ENCODE measurements around the gene OVCH1.

Gene OVCH1, protein sequence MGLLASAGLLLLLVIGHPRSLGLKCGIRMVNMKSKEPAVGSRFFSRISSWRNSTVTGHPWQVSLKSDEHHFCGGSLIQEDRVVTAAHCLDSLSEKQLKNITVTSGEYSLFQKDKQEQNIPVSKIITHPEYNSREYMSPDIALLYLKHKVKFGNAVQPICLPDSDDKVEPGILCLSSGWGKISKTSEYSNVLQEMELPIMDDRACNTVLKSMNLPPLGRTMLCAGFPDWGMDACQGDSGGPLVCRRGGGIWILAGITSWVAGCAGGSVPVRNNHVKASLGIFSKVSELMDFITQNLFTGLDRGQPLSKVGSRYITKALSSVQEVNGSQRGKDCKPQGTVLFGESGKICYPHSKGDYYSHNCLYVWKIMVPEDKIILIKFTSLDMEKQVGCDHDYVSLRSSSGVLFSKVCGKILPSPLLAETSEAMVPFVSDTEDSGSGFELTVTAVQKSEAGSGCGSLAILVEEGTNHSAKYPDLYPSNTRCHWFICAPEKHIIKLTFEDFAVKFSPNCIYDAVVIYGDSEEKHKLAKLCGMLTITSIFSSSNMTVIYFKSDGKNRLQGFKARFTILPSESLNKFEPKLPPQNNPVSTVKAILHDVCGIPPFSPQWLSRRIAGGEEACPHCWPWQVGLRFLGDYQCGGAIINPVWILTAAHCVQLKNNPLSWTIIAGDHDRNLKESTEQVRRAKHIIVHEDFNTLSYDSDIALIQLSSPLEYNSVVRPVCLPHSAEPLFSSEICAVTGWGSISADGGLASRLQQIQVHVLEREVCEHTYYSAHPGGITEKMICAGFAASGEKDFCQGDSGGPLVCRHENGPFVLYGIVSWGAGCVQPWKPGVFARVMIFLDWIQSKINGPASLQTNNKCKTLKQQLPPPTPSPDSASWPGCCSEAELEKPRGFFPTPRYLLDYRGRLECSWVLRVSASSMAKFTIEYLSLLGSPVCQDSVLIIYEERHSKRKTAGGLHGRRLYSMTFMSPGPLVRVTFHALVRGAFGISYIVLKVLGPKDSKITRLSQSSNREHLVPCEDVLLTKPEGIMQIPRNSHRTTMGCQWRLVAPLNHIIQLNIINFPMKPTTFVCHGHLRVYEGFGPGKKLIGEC

DNA sequence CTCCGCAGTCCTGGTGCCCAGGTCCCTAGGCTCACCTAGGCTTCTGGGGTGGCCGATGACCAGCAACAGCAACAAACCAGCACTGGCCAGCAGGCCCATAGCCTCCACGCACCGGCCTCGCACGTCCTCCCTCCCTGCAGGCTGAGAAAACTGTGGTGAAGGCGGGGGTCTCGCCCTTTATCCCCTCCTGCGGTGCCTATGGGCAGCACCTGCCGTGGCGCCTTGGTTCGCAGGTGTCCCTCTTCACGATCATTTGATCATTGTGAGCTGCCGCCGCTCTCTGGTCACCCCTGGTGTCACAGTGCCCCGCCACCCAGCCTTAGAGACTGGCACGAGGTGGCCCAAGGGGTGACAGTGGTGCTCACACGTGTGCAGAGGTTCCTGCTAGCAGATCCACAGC, at the start of gene OVCH1:
TSS of gene OVCH1 (minus strand) at position 99 of the 400 bp plus-strand sequence. CDS start at position 99, 0 bp downstream.
- no peak for DNase-seq

DNA sequence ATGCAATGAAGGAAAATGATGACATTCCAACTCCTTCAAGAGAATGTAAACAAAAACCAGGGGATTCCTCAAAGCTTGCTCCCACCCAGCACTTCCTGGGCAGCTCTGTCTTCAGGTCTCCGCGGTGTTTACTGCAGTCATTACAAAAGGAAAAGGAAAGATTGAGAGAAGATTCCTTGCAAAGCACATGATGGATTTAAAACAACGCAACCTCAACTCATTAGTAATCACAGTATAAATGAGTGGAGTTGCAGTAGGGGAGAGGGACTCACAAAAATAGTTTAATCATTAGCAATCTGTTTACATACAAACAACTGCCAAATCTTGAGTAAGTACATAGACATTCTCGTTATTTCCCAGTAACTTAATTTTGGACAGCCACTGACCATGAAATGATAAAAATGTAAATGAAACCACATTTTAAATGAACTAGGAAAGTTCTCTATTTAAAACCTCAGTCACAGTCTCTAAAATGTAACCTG, 49.7 kb upstream of the OVCH1 start:
- DNase-seq, result no peak

DNA sequence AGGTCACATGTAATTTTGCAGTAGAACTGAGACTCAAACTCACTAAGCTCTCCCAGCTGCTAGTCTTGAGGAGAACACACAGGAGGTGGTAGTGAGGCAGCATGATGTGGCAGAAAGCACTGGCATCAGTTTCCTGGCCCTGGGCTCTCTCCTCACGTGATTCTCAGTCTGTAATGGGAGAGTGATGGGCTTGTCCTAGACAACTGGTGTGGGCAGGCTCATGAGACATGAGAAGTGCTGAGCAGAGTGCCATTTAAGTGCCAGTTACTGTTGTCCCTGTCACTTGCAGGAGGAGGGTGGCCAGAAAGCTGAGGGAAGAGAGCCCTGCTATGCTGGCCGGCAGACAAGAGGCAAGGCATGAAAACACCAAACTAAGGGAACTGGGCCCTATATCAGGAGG, 48.5 kb upstream of the OVCH1 start:
- DNase-seq, result no peak

DNA sequence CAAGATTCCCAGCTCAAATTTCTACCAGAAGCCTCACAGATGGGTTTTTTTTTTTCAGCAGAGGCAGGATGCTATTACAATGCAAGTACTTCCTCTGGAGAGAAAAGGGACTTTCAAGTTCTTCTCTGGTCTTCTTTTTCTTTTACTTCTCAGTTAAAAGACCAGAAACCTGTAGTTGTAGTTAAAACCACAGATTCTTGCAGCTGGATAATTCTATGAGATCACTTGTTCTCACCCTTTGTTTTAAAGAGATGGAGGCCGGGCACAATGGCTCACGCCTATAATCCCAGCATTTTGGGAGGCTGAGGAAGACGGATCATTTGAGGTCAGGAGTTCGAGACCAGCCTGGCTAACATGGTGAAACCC, 47.6 kb upstream of the OVCH1 start:
- DNase-seq, result no peak

DNA sequence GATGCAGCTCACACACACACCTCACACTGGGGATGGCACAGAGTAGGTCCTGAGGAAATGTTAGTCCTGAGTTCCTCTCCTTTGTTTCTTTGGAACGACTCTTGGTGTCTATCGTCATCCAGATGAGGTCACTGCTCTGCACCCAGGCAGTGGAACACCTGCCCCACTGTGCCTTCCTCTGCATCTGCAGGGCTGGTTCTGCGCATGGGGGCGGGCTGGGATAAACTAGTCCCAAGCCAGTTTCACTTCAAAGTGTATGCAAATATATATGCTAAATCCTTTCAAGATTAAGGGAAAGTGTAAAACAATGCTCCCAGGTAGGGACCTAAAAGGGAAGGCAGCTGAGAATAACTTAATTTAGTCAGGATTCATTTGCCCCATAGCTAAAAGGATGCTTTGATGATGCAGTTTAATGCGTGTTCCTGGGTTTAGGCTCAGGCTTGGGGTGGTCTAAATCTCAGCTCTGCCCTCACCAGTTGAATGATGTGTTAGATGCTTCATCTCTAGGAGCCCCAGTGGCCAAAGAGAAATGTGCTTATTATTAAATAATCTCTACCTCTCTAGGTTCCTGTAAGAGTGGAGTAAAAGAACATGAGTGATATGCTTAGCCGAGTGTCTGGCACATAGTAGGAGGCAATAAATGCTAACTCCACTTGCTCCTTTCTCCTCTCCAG, 47.1 kb upstream of the OVCH1 start:
- DNase-seq, result no peak

DNA sequence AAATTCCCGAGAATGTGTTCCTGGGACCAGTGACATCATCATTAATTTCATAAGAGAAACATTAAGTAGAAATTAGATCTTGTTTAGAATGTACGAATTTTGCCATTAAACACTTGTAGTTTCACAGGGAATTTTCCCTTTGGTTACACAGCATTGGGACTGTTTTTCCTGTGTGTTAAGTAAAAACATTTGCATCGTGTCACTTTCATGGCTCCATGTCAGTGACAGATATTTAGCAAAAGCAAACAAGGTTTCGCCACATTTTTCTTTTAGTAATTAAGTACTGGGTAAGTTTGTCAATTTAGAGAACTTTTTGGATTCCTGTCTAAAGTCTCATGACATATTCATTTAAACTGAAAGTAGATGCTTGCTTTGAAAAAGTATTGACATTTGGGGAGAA, 45.5 kb upstream of the OVCH1 start:
- DNase-seq, result no peak

DNA sequence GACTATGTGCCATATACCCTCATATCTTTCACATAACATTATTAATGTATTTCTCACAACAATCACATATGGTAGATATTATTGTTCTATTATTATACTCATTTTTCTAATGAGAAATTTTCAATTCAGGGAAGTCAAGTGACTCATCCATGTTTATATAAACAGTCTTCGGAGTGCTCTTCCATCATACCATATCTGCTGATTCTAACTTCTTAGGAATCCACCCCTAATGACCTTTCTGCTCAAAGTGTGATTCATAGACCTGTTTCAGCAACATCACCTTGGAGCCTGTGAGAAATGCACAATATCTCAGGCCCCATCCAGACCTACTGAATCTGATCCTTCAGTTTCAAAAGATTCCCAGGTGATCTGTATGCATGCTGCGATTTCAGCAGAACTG, 39.8 kb upstream of the OVCH1 start:
- no peak for DNase-seq

DNA sequence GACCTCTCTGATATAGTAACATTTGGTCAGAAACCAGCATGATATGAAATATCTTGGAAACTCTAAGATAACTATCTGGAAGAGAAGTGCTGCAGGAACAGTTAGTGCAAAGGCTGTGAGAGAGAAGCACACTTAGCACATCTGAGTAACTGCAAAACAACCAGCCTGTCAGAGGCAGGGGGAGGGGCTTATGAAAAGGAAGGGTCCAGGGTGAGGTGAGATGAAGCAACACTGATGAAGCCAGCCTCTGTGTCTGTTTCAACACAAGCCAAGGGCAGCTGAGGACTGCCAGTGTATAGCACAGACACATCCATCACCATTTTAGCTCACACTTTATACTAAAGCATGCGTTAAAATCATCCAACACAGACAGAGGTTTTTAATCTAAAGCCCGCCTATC, 37.4 kb upstream of the OVCH1 start:
- no peak for DNase-seq

DNA sequence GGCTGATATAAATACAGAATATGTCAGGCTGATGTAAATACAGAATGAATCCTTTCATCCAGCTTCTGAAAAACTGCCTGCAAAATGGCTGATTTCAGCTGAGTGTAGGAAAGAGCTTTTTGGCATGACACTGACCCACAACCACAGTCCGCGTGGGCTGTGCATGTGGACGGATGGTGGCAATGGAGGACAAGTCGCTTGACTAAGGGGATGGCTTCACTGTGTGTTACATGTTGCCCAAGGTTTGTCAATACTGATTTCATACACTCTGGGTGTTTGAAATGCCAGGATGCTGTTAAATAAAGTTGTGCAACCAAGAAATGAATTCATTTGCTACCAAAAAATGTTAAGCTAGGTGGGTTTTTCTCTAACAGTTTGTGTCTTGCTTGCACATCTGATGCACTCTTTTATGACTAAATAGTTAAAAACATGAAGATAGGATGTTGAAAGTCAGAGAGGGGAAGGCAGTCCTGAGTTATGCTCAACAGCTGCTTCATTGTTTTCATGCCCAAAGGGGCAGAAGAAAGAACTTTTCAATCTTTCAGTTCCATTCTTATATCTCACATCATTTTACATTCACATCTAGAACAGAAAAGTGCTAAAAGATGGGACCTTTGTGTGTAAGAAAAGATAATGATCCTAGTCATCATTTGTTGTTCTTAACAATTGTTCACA, 36.5 kb upstream of the OVCH1 start:
- no peak for DNase-seq

DNA sequence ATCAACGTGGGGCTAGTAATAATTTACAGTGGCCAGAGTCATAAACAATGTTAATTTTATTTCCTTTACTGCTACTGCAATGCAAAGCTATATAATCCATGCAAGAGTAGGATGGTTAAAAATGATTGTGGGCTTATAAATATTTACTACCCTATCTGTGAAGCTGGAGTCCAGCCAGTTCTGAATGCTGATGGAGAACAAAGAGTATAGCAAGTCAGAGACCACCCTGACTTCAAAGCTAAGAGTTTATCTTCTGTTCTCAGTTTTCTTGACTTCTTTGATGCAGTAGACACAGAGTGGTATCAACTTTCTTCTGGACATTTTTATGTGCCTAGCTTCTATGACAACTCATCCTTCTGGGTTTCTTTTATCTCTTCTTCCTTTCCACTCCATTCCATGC, 34.0 kb upstream of the OVCH1 start:
- no peak for DNase-seq

DNA sequence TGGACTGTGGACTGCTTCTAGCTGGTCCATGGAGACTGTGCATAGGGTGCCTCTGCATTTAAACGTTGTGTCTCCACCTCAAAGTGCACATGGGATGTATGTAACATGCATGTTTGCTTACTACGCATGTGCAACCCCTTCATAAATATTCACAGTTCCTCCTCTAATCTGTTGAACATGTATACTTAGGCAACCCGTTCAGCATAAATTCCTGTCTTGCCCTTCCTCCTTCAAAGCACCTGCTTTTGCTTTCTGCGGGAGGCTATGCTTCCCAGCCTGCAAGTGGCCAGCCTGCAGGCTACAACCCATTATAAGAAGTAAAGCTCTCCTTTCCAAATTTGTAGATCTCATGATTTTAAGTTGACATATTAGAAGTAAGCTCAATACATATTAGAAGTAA, 33.0 kb upstream of the OVCH1 start:
- DNase-seq, result no peak

DNA sequence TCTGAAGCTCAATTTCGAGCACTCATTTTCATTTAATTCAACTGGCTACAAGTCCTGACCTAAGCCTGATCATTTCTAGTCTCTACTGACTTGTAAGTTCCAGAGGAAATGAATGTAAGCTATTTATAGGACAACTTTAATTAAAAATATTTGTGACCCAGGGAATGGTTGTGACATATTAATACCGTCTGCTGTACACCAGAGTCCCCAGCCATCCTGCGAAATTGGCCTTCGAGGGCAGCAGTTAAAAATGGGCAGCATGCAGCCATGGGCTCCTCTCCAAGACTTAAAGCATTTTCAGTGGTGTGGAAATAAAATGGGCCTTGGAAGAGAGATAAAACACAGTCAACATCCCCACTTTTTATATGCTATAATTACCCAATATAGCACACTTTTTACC, 30.7 kb upstream of the OVCH1 start:
- no peak for DNase-seq

DNA sequence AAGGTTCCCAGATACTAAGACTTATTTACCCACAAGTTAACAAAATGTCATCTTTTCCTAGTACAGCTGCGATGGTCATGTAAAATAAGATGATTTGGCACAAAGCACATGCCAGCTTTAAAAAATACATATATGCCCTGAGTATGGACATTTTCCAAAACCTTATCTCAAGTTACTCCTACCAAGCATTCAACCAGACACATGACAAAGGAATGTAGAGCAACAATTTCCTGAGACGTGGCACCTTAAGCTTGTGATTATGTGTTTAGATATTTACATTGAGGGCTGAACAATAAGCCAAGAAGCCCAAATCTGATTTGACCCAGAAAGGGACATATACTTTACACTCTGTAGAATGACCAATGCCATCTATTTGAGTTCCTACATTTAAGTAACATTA, 24.5 kb upstream of the OVCH1 start:
- DNase-seq, result no peak

DNA sequence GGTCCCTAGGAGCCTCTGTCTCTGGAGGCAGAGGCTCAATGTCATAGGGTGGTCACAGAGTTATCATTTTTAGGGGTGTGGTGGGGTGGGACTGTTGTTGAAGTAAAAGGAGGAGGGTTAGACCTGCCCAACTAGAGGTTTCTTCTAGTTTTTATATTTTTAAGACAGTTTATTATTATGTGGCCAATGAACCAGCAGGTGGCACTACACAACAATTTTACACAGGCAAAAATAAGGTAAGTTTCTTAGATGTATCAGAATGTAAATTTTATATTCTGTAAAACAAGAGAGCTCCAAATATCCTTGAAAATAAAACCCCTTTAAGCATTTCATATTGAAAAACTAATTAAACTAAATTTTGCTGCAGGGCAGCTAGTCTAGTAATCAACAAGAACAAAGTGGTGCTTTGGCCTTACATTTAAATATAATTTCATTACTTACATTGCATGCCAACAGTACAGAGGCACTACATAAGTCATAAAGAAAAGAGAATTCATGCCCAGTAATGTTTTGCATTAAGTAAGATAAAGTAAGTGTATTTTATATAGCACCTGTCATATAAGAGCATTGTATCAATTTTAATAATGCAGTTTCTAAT, 22.2 kb upstream of the OVCH1 start:
- no peak for DNase-seq

DNA sequence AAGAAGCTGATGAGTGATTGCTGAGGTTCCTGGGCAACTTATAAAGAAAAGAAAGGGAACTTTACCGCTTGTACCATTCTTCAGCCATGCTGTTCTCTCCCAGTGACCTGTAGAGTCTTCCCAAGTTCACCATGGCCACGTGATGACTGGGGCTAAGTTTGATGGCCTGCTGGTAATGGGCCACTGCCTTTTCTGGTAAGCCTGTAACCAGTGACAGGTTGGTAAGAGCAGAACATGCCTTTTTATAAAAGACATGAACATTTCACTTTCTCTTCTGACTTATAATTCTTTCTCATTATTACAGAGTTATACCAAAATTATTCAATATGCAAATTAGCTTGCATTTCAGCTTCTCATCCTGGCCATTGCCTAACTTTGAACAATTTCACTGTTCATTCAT, 20.9 kb upstream of the OVCH1 start:
- DNase-seq, result no peak

DNA sequence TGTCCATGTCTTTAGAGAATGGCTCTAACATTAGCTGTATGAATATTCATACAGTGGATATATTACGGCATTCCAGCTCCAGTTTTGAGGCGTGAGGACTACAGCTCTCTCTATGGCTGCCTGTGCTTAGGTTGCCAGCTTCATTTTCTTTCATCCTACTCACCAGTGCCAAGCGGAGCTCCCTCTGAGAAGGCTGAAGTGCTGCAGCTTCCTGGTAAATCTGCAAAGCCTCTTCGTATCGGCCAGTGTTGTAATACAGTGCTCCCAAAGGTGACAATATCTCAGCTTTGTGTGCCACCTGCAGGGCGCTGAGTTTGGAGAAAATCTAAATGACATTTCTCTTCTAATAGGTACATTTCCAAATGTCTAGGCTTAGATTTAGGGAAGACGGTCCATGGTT, 19.8 kb upstream of the OVCH1 start:
- no peak for DNase-seq

DNA sequence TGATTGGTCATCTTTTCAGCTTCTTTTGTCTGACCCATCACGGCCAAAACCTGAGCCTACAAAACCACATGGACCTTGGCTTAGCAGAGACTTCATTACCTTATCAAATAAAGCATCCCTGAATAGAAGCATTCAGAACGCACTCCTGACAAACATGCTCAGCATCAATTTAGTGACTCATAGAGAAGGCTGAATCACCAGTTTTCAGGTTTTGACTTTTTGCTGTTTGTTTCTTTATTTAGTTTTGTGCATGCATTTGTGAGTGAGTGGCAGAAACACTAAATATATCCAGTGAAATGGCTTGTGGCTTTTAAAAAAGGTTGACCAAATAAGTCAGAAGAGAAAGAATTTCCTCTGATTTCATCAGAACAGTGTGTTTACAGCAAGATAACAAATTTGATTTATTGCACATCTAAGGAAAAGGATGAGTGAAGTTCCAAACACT, 19.0 kb upstream of the OVCH1 start:
- DNase-seq, result no peak

DNA sequence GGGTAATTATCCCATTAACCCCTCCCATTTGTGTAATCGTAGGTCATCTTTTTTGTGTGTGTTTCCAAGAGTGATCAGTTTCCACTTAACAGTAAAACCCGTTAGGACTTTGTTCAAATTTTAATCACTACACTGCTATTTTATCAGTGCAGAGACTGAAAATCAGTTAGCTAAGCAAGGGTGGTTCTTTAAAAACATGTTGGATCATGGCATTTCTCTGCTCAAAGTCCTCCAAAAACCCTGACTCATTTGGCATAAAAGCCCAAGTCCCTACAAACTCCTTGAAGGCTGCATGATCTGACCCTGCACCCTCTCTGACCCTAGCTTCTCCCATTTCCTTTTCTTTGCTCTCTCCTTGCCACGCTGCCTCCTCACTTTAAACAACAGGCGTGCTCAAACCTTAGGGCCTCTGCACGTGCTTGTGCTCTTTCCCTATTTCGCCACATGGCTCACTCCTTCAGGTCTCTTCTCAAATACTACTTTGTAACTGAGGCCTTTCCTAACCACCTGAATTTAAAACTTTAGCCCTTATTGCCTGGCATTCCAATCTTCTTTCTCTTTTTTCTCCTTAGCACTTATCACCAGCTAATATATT, 13.2 kb upstream of the OVCH1 start:
- DNase-seq, result no peak

DNA sequence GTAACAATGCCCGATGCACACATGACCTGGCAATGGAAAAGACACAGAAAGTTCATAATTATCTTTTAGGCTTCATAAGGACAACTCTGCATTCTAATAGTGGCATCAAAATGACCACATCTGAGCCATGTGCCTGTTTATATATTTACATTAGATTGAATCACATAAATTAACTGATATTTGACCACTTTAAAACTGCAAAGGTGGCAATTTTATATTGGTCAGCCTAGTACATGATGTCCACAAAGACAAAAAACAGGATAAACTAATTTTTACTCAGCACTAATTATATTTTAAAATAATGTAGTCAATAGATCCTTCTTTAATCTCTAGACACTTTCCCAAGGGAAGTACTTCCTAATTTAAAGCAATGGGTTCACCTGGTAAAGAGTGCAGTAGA, 12.0 kb upstream of the OVCH1 start:
- DNase-seq, result no peak

DNA sequence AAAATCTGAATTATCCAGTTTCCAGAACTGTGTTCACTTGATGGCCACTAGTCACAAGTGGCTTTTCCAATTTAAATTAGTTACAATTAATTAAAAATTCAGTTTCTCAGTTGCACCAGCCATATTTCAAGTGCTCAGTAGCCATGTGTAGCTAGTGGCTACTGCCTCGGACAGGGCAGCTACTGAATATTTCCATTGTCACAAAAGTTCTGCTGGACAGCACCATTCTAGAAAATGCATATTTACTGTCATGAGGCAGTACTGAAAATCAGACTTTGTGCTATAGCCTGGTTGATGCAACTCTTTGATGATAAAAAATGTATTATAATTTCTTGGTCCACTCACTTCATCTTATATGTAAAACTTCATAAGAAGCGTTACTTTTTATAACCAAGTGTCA, 11.5 kb upstream of the OVCH1 start:
- DNase-seq, result no peak

DNA sequence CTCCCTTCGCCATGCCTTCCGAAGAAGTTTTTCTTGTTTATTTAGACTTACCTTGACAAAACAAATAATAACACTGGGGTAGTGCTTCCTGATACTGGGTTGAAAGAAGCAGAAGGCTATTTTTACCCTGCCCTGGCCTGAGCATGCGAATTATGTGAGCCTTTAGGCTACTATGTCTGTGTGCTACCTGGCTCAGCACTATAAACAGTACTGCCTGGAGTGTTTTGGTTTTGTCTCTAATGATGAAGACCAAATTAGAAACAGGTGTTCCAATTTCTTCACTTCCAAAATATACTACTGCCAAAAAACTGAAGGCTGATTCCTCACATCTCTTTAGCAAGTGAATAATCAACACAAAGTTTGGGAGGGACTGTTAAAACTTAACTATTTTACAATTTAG, 7.6 kb upstream of the OVCH1 start:
- no peak for DNase-seq

DNA sequence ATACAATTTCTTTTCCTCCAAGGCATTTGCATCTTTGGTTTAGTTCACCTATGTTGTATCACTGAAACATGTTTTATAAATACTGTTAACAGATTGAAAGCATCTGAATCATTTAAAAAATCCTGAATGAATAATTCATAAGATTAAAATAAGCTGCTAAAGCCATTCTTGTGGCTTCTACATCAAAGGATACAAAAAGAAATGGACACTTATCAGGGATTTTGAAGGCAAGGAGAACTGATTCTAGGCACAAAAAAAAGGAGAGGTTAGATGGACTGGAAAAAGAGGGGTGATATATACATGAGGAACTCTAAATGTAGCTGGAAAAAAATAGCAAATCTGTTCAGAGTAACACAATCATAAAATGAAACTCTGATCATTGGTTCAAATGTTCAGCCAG, 5.8 kb upstream of the OVCH1 start:
- DNase-seq, result no peak
